Measurements from ENCODE around the gene GPM6B.
"Not testable (repeated sequence)": the region's sequence is repeated elsewhere in the genome, so short reads cannot be mapped to it uniquely, and the experiment has no call there.

GPM6B gene

DNA sequence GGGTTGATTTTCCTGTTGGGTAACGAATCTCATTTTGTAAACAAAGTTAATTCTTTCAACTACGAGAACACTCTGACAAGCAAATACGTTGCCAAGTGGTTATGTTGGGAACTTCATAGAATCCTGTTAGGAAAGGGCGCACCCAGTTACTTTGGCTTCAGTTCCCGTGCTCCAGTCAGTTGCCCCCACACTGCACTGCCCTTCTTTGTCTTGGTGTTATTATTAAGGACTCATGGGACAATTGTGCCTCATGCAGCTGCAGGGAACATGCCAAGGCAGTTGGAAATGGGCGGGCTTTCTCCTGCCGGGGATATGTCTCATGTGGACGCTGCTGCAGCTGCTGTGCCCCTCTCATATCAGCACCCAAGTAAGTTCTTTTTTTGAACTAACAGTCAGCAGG, 53.4 kb downstream of the GPM6B start:
- no peak for DNase-seq

DNA sequence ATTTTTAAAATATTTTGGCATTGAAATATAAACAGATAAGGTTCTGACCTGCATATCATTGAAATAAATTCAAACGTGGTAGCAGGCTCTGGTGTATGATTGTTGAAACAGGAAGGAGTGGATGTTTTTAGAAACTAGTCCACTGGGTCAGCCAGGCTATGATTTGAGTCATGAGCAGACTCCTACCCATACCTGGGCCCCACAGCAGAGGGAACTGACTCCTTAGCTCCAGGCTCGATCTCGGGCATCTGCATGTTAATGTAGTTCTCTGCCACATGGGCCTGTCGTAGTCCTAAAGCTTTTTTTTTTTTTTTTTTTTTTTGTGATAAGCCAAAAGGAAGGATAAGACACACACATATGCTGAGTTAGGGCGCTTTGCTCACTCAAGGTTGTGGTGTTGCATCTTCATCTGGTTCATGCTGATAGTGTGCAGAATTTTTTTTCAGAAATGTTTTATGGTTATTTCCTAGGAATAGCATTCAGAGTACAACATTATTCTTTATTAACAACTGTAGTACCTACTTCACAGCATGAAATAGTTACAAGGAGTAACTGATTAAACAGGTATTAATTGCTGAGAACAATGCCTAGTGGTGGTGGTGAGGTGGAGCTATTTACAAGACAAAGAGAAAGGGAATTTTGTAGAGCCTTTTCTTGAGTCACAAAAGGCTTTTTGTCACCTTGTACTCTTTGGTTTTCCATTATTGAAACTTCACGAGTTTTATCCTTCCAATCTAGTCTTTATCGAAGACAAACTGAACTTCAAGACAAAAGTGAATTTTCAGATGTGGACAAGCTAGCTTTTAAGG, 55.1 kb downstream of the GPM6B start:
- DNase-seq: no peak

DNA sequence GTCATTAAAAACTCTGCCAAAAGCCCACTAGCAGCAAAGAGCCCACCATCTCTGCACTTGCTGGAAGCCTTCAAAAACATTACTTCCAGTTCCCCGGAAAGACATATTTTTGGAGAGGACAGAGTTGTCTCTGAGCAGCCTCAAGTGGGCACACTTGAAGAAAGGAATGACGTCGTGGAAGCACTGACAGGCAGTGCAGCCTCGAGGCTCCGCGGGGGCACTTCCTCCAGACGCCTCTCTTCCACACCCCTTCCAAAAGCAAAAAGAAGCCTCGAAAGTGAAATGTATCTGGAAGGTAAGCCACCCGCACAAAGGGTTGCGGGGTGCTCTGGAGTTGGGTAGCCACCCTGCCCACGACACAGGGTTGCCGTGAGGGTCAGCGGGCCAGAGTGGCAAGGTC, 56.5 kb downstream of the GPM6B start:
- DNase-seq: no peak

DNA sequence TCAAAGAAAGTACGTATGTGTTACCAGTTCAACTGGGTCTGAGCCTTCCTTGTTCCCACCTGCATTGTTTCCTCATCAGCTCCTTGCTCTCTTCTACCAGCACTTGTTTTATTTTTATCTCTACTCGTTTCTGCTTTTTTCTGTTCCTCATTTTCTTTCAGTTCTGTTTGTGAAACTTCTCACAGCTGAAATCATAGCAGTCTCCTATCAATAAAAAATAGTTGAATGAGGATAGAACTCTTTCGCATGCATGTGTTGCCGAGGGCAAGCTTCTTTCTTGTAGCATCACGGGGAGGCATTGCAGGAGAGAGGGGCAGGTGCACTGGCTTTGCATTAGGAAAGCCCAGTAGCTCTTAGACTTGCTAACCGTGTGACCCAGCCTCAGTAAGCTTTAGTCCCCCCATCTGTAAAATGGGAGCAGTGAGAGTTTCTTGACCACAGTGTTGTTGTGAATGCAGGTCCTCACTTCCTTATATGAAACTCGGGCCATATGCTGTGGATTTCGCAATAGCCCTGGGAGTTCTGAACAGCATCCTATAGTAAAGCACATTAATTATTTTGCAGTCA, 57.7 kb downstream of the GPM6B start:
- DNase-seq: no peak

DNA sequence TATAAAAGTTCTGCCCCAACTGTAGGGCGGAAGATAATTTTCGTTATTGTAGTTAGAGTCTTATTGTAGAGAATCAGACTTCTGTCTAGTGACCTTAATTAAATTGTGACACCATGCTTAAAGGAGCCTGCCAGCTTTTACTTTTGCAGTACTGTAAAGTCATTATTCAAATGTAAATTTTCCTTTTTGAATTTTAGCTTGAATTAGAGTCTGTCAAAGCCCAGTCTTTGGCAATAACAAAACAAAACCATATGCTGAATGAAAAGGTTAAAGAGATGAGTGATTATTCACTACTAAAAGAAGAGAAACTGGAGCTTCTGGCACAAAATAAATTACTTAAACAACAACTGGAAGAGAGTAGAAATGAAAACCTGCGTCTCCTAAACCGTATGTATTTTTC, 60.5 kb downstream of the GPM6B start:
- DNase-seq: no peak

DNA sequence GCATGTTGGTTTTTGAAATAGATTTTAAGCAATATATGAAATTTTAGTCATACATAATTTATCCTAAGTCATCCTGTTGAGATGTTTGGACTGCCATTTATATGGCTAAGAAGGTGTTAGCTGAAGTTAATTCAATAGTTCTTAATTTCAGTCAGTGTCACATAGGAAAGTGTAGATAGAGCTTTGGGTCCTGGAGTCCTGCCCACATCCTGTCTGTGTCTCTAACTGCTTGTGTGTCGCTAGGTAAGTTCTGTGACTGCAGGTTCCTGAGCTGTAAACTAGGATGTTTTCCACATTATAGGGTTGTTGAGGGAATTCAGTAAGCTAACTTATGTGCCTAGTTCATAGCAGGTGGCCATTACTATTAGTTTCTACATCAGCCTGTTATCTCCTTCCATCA, 61.6 kb downstream of the GPM6B start:
- DNase-seq: no peak

DNA sequence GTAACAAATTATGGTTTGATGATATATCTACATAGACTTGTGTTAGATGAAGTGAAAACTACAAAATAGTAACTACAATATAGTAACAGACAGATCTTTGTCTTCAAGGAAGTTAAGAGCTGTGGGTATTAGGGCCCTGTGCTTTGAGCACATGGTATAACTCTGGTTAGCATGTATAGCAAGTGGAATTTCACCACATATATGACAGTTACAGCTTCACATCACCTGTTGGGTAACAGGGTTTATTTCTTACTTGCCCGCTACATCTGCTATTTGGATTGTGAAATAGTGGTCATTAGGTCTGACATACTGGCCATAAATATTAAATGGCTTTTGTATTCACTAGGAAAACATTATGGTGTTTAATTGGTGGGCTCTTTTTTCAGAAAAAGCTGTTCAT, 62.1 kb downstream of the GPM6B start:
- DNase-seq: no peak

DNA sequence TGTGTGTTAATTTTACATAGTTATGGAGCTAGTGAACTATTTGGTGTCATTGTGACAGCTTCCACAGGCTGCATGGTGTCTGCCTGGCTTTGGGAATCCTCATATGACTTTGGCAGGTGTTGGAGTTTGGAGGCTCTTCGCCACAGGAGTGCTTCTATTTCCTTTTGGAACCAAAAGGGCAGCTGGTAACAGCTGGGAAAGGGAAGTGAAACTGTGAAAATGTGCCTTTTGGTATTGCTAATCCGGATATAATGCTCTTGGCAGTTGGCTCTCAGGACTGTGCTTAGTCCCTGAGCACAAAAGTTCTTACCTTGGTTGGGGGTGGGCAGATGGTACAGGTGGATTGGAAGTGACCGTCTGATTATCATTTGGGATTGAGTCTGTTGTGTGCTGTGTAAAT, 64.2 kb downstream of the GPM6B start:
- peak; percentile 32 for DNase-seq

DNA sequence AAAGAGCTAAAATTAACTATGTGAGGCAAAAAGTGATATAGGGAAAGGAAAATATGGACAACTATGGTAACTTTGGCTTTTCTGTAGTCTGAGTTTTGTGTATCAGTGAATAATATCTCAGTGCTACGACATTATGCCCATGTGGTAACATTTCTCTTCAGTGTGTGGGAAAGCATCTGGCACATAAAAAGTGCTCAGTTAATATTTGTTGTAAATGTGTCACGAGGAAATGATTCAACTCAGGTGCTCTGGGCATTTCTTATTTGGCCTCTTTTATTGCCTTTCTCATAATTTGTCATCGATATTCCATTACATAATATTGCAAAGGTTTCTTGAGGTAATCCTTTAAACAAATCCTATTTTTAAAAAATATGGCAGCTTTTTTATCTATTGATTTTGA, 64.8 kb downstream of the GPM6B start:
- DNase-seq: no peak

DNA sequence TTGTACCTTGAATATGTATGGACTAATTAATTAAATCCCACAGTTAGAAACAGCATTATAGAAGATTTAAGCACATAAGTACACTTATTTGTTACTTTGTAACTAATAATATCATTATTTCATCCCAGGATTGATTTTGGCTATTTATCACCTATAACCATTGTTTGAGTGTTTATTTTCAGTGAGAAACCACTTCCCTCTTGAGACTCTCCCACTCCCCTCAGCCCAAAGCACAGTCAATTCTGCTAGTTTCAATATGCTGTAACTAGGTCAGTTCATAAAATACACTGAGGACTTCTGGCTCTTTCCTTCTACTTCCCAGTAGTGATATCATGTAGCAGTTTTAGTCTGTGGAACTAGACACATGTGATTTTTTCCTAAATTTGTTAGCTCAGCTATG, 66.1 kb downstream of the GPM6B start:
- no peak for DNase-seq

DNA sequence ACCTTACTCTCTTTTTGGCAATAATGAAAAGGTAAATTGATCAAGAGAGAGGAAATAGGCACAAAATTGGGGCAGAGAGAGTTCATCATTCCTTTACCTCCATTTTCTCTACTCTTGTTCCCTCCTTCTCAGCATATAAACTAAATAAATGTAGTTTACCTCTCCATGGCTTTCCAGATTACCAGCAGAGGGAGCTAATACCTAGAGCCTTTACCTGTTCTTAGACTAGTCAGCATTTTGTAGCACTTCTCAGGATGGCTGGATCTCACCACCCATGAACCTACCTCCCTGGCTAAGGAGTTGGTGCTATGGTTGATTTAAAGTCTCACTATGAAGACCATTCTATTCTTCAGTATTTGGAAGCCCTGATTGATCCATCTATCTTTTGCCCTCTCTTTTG, 66.7 kb downstream of the GPM6B start:
- peak; percentile 68 for DNase-seq

DNA sequence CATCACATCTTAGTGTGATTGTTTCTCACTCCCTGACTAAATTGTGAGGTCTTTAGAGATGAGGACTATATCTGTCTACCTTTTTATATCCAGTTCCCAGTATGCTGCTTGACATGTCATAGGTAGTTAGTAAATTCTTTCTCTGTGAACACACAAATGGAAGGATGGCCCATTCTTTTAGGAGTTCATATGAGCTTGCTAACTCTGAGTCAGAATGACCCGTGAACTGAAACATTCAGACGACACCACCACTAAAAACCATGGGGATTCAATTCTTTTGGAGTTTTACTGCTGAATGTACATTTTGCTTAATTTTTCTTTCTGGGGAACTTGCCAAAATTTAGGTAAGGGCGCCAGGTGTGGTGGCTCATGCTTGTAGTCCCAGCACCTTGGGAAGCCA, 68.4 kb downstream of the GPM6B start:
- no peak for DNase-seq

DNA sequence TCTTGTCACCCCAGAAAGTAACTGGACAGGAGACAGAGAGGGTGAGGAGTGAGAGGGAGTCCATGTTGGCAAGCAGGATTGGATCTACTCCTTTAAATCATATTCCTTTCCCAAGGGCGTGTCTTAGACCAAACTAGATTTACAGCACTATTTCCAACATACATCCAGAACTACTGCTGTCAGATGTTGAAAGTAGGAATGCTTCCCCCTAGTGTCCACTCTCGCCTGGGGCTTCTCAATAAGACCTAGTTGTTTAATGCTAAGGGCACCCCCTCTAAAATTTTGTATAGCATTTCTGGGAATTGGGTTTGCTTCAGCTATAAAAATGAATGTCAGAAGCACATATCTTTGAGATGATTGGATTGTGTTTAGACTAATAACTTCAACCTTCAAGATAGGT, 69.1 kb downstream of the GPM6B start:
- DNase-seq: peak; percentile 57

DNA sequence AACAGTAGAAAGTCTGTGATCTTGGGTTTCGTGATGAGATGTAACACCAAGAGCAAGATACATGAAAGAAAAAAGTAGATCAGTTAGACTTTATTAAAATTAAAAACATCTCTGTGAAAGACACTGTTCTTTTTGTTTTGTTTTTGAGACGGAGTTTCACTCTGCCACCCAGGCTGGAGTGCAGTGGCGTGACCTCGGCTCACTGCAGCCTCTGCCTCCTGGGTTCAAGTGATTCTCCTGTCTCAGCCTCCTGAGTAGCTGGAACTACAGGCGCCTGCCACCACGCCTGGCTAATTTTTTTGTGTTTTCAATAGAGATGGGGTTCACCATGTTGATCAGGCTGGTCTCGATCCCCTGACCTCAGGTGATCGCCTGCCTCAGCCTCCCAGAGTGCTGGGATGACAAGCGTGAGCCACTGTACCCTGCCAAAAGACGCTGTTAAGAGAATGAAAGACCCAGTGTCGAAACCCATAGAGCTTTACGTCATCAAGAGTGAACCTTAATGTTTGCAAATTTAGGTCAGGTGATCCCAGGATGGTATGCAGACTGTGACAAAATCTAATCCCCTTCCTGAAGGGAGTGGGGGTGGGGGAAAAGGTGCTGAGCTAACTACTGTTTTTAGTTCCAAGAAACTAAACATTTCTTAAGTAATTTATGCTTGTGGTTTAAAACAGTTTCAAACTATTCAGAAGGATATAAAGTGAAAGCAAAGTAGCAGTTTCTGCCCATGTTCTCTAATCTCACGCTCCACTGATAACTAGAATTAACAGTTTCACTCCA, 74.3 kb downstream of the GPM6B start:
- no peak for DNase-seq

DNA sequence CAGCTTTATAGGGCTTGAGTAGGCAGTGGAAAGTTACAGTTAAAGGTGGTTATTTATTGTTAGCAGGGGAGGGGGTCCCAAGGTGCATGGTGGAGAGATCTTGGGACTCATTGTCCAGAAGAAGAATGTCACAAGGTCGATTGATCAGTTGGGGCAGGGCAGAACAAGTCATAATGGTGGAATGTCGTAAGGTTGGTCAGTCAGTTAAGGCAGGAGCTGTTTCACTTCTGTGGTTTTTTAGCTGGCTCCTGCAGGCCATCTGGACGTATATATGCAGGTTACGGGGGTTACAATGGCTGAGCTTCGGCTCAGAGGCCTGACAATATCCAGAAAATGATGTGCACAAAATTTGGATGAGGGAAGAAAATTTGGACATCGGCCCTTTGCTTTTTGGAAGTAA, 75.2 kb downstream of the GPM6B start:
- DNase-seq: no peak

DNA sequence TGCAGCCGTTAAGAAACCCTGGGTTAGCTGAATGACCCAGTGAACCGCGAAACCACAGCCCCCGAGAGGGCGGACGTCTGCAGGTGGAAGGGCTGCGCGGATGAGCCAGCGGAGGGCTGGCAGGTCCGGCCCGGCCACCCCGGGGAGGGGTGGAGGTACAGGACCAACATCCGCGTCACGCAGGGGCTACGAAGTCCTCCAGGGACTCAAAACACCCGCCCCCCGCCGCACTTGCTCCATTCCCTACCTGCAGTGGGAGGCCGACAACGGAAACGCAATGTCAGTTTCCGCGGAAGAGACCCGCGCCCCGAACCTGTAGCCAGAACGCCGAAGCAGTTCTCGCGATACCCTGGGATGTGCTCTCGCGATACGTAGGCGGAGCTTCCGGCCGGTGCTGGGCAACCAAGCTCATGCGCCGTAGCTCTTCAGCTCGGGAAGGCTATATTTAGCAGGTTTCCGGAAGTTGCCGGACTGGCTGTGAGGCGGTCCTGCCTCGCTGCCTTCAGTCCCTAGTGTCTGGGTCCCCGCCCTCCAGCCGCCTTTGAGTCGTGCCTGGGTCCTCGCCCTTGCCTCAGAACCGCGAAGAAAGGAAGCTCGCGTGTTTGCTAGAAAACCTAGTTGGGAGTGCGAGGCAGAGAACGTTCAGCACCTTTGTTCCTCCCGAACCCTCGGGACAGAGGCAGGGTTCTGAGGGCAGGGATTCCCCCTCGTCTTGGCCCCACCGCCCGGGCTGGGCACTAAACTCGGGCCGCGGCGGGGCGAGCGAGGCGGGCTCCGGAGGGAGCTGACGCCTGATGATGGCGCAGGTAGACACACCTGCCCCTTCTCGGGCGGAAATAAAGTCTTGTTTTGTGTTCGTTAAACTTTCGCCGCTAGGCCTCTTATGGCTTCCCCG, 82.4 kb downstream of the GPM6B start, which contains the start of the genes OFD1 and TRAPPC2:
OFD1 (plus strand) TSS at position 471 of the 895 bp plus-strand sequence; CDS start at position 795, 324 bp downstream.
TRAPPC2 (minus strand) TSS at position 343 of the 895 bp plus-strand sequence. CDS start 14,657 bp downstream, outside the sequence.
- peak; percentile 98 for DNase-seq

DNA sequence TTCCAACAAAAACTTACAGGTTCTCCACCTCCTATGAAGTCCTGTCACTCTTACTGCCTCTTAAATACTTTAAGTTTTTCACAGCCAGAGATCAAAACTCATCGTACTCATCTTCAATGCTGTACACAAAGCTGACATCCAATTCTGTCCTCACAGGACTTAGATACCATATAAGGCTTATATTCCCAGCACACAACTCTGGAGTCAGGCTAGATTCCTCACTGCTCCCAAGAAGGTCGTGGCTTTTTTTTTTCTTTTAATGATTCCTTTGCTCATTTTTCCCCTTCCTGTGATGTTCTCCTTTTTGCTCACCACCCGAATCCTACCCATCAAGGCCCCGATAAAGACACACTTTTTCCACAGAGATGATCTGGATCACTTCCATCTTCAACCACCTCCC, 83.4 kb downstream of the GPM6B start:
- no peak for DNase-seq

DNA sequence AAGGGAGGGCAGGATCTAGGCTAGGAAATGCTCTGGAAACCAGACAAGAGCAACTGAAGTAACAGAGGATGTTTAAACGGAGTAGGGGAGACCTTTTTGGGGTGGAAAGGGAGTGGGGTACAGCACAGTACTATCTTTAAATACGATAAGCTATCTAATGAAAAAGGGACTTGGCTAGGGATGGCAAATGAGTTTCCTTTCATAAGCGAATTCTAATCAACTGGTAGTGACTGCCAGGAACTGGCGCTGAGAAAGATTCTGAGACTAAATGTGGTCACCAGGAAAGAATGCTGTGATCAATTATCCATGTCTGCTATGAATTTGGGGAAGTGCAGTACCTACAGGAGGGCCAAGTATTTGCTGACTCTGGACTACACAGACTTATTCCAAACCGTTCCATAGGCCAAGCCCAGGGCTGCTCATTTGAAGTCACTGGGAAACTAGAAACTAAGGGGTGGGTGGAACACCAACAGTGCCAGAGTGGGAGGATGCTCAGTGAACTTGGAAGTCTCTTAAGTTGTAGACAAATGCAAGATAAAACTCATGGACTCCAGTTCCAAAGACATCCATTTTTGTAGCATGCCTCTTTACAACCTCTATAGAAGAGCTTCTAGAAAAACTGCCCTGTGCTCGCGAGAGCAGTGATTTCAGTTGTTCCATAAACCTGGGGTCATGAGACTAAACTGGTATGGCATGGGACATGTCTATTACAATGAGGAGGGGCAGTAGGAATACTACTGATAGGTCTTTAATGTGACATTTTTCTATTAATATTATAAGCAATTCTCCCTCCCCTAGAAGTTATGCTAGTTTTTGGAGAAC, 84.4 kb downstream of the GPM6B start:
- no peak for DNase-seq

DNA sequence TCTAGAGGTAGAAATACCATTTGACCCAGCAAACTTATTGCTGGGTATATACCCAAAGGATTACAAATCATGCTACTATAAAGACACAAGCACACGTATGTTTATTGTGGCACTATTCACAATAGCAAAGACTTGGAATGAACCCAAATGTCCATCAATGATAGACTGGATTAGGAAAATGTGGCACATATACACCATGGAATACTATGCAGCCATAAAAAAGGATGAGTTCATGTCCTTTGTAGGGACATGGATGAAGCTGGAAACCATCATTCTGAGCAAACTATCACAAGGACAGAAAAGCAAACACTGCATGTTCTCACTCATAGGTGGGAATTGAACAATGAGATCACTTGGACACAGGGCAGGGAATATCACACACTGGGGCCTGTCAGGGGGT, 86.4 kb downstream of the GPM6B start:
- not testable (repeated sequence) for DNase-seq

DNA sequence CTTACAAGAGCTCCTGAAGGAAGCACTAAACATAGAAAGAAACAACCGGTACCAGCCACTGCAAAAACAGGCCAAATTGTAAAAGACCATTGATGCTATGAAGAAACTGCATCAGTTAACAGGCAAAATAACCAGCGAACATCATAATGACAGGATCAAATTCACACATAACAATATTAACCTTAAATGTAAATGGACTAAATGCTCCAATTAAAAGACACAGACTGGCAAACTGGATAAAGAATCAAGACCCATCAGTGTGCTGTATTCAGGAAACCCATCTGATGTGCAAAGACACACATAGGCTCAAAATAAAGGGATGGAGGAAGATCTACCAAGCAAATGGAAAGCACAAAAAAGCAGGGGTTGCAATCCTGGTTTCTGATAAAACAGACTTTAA, 90.3 kb downstream of the GPM6B start:
- DNase-seq: not testable (repeated sequence)

DNA sequence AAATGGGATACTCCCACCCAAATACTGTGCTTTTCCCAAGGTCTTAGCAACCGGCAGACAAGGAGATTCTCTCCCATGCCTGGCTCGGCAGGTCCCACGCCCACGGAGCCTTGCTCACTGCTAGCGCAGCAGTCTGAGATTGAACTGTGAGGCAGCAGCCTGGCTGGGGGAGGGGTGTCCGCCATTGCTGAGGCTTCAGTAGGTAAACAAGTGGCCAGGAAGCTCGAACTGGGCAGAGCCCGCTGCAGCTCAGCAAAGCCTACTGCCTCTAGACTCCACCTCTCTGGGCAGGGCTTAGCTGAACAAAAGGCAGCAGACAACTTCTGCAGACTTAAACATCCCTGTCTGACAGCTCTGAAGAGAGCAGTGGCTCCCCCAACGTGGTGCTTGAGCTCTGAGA, 92.0 kb downstream of the GPM6B start:
- DNase-seq: not testable (repeated sequence)
